ENCODE results near the gene PERM1.

DNA sequence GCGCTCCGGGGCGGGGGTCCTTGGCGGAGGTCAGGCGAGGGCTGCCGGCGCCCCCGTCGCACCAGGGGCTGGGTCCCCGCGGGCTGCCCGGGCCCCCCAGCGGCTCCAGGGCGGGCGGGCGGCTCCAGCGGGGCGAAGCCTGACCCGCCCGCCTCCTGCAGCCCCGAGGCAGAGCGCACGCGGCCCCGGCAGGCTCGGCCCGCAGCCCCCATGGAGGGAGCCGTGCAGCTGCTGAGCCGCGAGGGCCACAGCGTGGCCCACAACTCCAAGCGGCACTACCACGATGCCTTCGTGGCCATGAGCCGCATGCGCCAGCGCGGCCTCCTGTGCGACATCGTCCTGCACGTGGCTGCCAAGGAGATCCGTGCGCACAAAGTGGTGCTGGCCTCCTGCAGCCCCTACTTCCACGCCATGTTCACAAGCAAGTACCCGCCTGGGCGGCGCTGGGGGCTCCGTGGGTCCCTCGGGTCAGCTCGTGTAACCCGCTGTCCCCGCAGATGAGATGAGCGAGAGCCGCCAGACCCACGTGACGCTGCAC is 20.7 kb downstream of the PERM1 start:
- TF ChIP-seq CTCF (conservative IDR thresholded peaks at IDR 0.05), result no peak
- TF ChIP-seq EZH2 (IDR thresholded peaks at IDR 0.05; ENCODE audit: low read depth), result no peak
